ENCODE measurements around the gene GRWD1. TPM values are rescaled to one million over a fixed set of nuclear protein-coding genes. Genes with fewer than 3 reads are reported as not detected.
A peak's percentile ranks its signal among the peaks of the same experiment; 100 is the strongest.

The GRWD1 gene
- total RNA-seq (10 to 100 TPM; 24.6 to 46.0 (median 40.3) TPM), polyA plus RNA-seq (10 to 100 TPM; 24.2 to 53.7 (median 42.0) TPM)
- long read RNA-seq, donor 1, full-length matches to known transcripts: 118 of 135 reads
- long read RNA-seq, donor 1, partial matches to known transcripts: 17 of 135 reads
- long read RNA-seq, donor 1, other reads (novel, unspliced or antisense): 0 of 135 reads
- long read RNA-seq, donor 2, full-length matches to known transcripts: 193 of 225 reads
- long read RNA-seq, donor 2, partial matches to known transcripts: 24 of 225 reads
- long read RNA-seq, donor 2, other reads (novel, unspliced or antisense): 8 of 225 reads

GRCh38 chr19:48445606-48446481 is at the start of gene GRWD1:
Gene GRWD1 (plus strand): TSS chr19:48445983. CDS start chr19:48446006, 23 bp downstream.
- Histone ChIP-seq H3K36me3 (ENCODE audit: insufficient read depth in 1 of 2, low read depth in 1 of 2) (peaks cover 6 to 40% of the 10 kb centered on the region in 2 donors), H3K27me3 (ENCODE audit: insufficient read depth in 3 of 3, low read length in 2 of 3) (peaks cover 0 to 22% (median 17%) of the 10 kb centered on the region in 3 donors), H3K9me3 (no peaks in the 10 kb centered on the region), H3K27ac (peak within 1 kb of the TSS; percentile 94), H3K4me3 (peak within 1 kb of the TSS; percentile 97), H3K4me1 (peaks cover 19% of the 10 kb centered on the region)
- peak; percentile 90 to 94 (median 90) for ATAC-seq
- DNase-seq: peak; percentile 90 to 93
- intact Hi-C loops (cut with DNase I): no loop called here
- no peak for TF ChIP-seq CTCF (IDR thresholded peaks at IDR 0.05)
- 0 to 1% (median 0%) methylated on average over 56 to 61 of the region's 61 CpGs for WGBS, 3 donors

- TF ChIP-seq CTCF (IDR thresholded peaks at IDR 0.05): no peak
- no peaks in the 10 kb centered on the region for H3K4me1 ChIP-seq
- no peaks in the 10 kb centered on the region for H3K9me3 ChIP-seq
- 44 to 51% (median 48%) methylated on average over 19 to 24 of the region's 24 CpGs for WGBS, 3 donors
- no peak for DNase-seq
- peaks cover 0 to 56% (median 42%) of the 10 kb centered on the region in 3 donors for H3K27me3 ChIP-seq (ENCODE audit: insufficient read depth in 3 of 3, low read length in 2 of 3)
- no peak overlapping the region for H3K27ac ChIP-seq
- ATAC-seq: no peak
- H3K4me3 ChIP-seq: no peak overlapping the region
- intact Hi-C loops (cut with DNase I): no loop called here
- no peaks in the 10 kb centered on the region for H3K36me3 ChIP-seq (ENCODE audit: insufficient read depth in 1 of 2, low read depth in 1 of 2)
These were observed 49.6 kb upstream of the GRWD1 start for GRCh38 chr19:48396016-48396823.

- Histone ChIP-seq H3K4me3 (no peak overlapping the region), H3K27ac (no peak overlapping the region), H3K4me1 (no peaks in the 10 kb centered on the region), H3K27me3 (ENCODE audit: insufficient read depth in 3 of 3, low read length in 2 of 3) (peaks cover 0 to 56% (median 42%) of the 10 kb centered on the region in 3 donors), H3K9me3 (no peaks in the 10 kb centered on the region), H3K36me3 (ENCODE audit: insufficient read depth in 1 of 2, low read depth in 1 of 2) (no peaks in the 10 kb centered on the region)
- DNase-seq (no peak), ATAC-seq (no peak)
- WGBS, 3 donors: 34 to 68% (median 48%) methylated on average over 2 of the region's 2 CpGs
- intact Hi-C loops (cut with DNase I): no loop called here
- TF ChIP-seq CTCF (IDR thresholded peaks at IDR 0.05): no peak
These were observed 49.0 kb upstream of the GRWD1 start for GRCh38 chr19:48396824-48397176.

- H3K4me1 ChIP-seq: no peaks in the 10 kb centered on the region
These were observed 48.3 kb upstream of the GRWD1 start for GRCh38 chr19:48397263-48398101.

More at GRCh38 chr19:48397263-48398101, 48.3 kb upstream of the GRWD1 start:
- WGBS, 3 donors: 55 to 65% (median 61%) methylated on average over 22 of the region's 22 CpGs
- Histone ChIP-seq H3K4me3 (peak overlapping the region; percentile 42), H3K27me3 (ENCODE audit: insufficient read depth in 3 of 3, low read length in 2 of 3) (peaks cover 0 to 54% (median 42%) of the 10 kb centered on the region in 3 donors), H3K36me3 (ENCODE audit: insufficient read depth in 1 of 2, low read depth in 1 of 2) (no peaks in the 10 kb centered on the region), H3K9me3 (no peaks in the 10 kb centered on the region), H3K27ac (no peak overlapping the region)
- DNase-seq (no peak), ATAC-seq (no peak)
- intact Hi-C loops (cut with DNase I): no loop called here
- no peak for TF ChIP-seq CTCF (IDR thresholded peaks at IDR 0.05)
